ENCODE data around the gene PODXL.

GRCh38 chr7:131536361-131536849 is 20.0 kb downstream of the PODXL start:
- TF ChIP-seq CTCF (IDR thresholded peaks at IDR 0.05) (no peak), MAZ (IDR thresholded peaks at IDR 0.05; ENCODE audit: borderline replicate concordance, low read depth, low read length) (no peak), REST (IDR thresholded peaks at IDR 0.05) (no peak), RFX5 (IDR thresholded peaks at IDR 0.05) (no peak), JUN (IDR thresholded peaks at IDR 0.05) (no peak), EP300 (IDR thresholded peaks at IDR 0.05) (no peak)
- TF ChIP-seq, protein P1, sequence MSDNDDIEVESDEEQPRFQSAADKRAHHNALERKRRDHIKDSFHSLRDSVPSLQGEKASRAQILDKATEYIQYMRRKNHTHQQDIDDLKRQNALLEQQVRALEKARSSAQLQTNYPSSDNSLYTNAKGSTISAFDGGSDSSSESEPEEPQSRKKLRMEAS (IDR thresholded peaks at IDR 0.05): no peak

All from A549 (cell line).